Subcutaneous preadipocyte (primary cell): ENCODE measurements around the gene ACHE. TPM values are rescaled to one million over a fixed set of nuclear protein-coding genes. Genes with fewer than 3 reads are reported as not detected.

ENCODE experiments used
- small RNA-seq: library from RNA; depleted of rRNA; stranded (forward); fragments of <200 nt; gene quantifications from one replicate; pipeline ENCODE3, GENCODE V24; 2012
- total RNA-seq: library from RNA; depleted of rRNA; stranded (reverse); fragments of >200 nt; gene quantifications from 2 replicates; pipeline ENCODE4 v1.2.3, GENCODE V29; 2012

Gene ACHE
- total RNA-seq: under 0.01 TPM in 1 of 2 replicates, not detected in the other

DNA sequence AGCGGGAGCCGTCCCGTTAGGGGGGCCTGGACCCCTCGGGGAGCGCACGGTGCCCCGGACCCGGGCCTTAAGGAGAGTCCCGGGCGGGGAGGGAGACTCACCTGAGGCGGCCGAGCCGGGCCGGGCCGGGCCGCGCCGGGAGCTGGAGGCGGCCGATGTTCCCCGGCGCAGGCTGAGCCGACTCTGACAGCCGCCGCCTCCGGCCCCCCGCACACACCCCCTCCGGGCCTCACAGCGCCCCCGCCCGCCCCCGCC is at the start of gene ACHE:
Gene ACHE, minus strand, starts transcription at position 188 of the 255 bp plus-strand sequence. CDS start 1,656 bp downstream, outside the sequence.

DNA sequence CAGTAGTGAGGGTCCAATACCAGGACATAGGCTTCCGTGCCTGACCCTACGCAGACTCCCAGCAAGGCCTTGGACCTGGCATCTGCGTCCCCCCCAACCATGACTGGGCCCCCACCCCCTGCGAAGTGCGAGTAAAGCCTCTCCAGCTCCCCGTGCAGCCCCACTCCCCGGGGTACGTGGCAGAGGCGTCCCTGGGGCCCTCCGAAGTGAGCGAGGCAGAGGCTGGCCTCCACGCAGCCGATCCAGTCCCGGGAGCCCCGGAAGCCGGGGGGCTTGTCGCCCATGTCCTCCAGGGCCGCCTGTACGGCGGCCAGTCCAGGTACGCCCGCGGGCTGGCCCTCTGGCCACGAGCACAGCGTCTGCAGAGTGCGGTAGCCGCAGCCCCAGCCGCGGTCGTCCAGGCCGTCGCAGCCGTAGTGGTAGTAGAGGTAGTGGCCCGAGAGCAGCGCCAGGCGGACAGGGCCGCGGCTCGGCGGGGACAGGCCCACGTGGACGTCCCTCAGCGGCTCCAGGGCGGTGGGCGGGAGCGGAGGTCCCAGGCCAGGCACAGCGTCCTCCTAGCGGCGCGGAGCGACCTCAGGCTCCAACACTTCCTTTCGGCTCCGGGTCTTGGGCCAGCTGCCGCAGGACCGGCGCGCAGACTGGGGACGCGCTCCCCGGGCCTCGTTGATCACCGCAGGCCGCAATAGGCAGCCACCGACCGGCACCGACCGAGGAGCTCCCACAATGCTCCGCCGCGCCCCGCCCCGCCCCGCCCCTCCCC is 6.5 kb downstream of the ACHE start, which contains the start of gene UFSP1:
Gene UFSP1, minus strand, starts transcription at position 728 of the 763 bp plus-strand sequence. Its CDS starts 444 bp downstream, at position 284.

DNA sequence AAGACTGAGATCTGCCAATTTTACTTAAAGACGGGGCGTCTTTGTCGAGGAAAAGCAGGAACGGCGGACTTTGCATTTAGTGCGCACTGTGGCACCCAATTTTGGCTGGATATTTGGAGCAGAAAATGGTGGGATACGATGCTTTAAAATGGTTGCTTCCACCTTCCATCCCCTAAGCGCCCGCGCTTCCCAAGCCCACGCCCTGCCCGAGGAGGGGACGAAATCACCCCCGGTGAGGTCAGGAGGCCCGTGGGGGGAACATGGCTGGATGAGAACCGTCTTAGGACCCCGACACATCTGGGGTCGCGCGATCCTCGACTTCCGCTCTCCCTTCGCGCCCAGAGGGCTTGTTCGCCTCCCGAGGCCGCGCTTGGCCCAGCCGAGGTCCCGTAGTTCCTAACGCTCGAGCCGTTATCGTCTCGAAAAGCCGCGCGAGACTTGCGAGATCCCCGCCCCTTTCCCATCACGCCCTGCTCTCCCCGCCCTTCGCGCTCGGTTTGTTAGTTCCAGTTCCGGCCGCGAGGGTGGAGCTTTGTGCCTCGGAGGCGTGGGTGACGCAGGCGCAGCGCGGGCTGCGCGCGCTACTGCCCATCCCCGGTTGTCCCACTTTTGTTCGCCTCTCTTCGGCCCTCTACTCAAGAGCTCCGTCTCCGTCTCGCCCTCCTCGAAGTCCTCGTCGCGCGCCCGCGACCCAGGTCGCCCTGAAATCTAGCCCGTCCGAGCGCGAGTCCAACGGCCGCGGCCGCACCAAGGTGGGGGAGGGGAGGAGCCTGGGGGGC is 20.9 kb downstream of the ACHE start, which contains the start of gene SRRT:
Gene SRRT, plus strand, starts transcription at position 527 of the 779 bp plus-strand sequence. CDS start 488 bp downstream, outside the sequence.

DNA sequence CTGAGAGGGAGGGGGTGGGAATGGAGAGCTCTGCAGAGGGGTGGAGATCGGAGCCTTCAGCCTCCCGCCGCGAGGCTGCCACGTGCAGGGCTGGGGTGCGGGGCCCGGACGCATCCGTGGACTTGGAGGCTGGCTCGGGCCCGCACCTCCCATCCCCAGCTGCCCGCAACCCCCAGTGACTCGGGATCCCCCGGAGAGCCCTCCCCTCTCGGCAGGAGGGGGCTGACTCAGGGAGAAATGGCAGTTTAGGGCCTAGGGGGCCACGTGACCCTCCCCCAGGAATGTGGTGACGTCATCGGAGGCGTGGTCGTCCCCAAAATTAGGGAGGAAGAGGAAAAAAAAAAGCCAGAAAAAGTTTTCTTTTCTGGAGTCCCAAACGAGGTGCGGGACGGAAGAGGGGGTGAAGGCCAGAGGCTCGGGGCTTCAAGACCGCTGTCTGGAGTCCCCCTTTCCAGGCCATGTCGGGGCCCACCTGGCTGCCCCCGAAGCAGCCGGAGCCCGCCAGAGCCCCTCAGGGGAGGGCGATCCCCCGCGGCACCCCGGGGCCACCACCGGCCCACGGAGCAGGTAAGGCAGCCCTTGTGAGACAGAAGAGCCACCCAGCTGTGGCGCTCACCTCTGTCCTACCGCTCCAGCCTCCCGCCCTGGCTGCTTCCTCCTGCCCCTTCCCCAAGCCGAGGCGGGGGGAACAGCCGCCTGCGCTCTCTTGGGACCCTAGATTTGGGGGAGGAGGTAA is 28.5 kb downstream of the ACHE start, which contains the start of gene TRIP6:
Gene TRIP6, plus strand, starts transcription at position 348 of the 736 bp plus-strand sequence. Its CDS starts 111 bp downstream, at position 459.

DNA sequence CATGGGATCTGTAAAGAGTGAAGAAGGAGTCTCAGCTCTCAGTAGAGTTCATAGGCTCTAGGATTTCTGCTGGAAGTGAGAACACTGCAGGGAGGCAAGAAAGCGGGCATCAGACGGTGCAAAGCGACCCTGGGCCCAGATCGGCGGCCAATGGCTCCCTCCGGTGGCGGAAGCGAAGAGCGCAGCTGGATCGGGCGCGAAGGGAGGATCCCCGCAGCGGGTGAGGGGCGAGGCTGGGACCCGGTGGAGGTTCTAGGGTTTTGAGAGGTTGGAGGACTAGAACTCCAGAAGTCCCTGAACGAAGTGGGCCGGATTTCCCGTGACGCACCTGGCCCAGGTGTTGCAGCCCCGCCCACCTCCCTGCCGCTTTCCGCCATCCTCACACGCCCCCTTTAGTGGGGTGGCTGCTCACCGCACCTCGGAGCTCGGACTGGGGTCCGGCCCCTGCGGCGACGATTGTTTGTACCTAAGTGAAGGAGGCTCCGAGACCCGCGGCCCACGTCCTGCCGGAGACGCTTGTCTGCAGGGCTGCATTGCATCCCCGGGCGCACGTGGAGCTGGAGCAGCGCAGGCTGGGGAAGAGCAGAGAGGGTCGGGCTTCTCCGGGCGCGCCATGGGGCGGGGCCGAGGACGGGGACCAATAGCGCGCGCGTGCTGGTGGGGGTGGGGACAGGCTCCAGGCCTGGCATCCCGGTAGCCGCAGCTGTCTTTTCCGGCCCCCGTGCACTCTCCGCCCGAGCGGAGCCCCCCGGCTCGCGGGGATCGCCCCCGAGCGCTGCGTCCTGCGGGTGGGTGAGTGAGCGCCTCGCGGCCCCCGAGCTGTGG is 43.4 kb downstream of the ACHE start, which contains the start of gene SLC12A9:
Gene SLC12A9, plus strand, starts transcription at position 666 of the 825 bp plus-strand sequence. CDS start 1,485 bp downstream, outside the sequence.

Small RNA genes lying within 50 kb of the gene (small RNA-seq; reads per million reads assigned to genes)
- gene RN7SL549P (not detected), gene RPS29P15 (not detected)

Other genes starting within 250 kb of the ACHE start
- not detected in 2 replicates for gene ACTL6B, start 239.4 kb downstream of the ACHE start, total RNA-seq
- gene GNB2, start 222.1 kb downstream of the ACHE start, total RNA-seq: 82.3 and 108 TPM in 2 replicates
- 16.2 and 22.9 TPM in 2 replicates for gene GIGYF1, start 201.6 kb downstream of the ACHE start, total RNA-seq
- gene POP7, start 189.8 kb downstream of the ACHE start, total RNA-seq: 52.2 and 52.8 TPM in 2 replicates
- gene EPO, start 175.4 kb downstream of the ACHE start, total RNA-seq: not detected in 2 replicates
- gene ZAN, start 162.3 kb downstream of the ACHE start, total RNA-seq: not detected in 2 replicates
- 20.1 and 28.7 TPM in 2 replicates for gene EPHB4, start 68.4 kb downstream of the ACHE start, total RNA-seq
- gene SLC12A9, start 43.2 kb downstream of the ACHE start, total RNA-seq: 15.1 and 16.8 TPM in 2 replicates
- 78.6 and 82.7 TPM in 2 replicates for gene TRIP6, start 28.5 kb downstream of the ACHE start, total RNA-seq
- 36.0 and 66.9 TPM in 2 replicates for gene SRRT, start 20.8 kb downstream of the ACHE start, total RNA-seq
- gene UFSP1, start 6.2 kb downstream of the ACHE start, total RNA-seq: 7.7 and 9.2 TPM in 2 replicates
- not detected in 2 replicates for gene MUC3A, start 53.6 kb upstream of the ACHE start, total RNA-seq
- gene MUC12, start 73.7 kb upstream of the ACHE start, total RNA-seq: not detected in 2 replicates
- gene MUC17, start 124.2 kb upstream of the ACHE start, total RNA-seq: not detected in 2 replicates
- gene TRIM56, start 189.6 kb upstream of the ACHE start, total RNA-seq: 6.2 and 12.3 TPM in 2 replicates
- 287 and 464 TPM in 2 replicates for gene SERPINE1, start 231.2 kb upstream of the ACHE start, total RNA-seq